Activated T-cell treated with anti-CD3 and anti-CD28 coated beads, Interleukin-2, amount 50 U/mL, for 4 hours (primary cell): ENCODE results near the gene PP2D1. TPM values are rescaled to one million over a fixed set of nuclear protein-coding genes. Genes with fewer than 3 reads are reported as not detected.

ENCODE experiments used
- ATAC-seq, 2 donors: fragments of 200-7000 bp; cut with Tn5 transposase; one replicate each; pipeline ENCODE4 v1.10.0; 2021
- DNase-seq: peaks from one replicate; pipeline ENCODE4 v3.0.0-alpha.2; 2020
- H3K27me3 Mint-ChIP-seq: one replicate; pipeline ENCODE4 v1.8.0; 2021; ENCODE audit warnings: low read depth, mixed read lengths
- H3K36me3 Mint-ChIP-seq: one replicate; pipeline ENCODE4 v1.8.0; 2022; ENCODE audit warnings: mixed read lengths; ENCODE audit not compliant: insufficient read depth
- H3K4me1 Mint-ChIP-seq: one replicate; pipeline ENCODE4 v1.8.0; 2021; ENCODE audit warnings: low read depth, mixed read lengths
- H3K4me3 Mint-ChIP-seq: one replicate; pipeline ENCODE4 v1.8.0; 2021; ENCODE audit warnings: mild to moderate bottlenecking, moderate library complexity, mixed read lengths
- H3K9me3 Mint-ChIP-seq: one replicate; pipeline ENCODE4 v1.8.0; 2021; ENCODE audit warnings: mixed read lengths
- total RNA-seq, 3 donors: library from RNA; stranded (reverse); gene quantifications; one replicate each; pipeline ENCODE4 v1.2.1, GENCODE V29; 2021

The PP2D1 gene
- total RNA-seq, result not detected

GRCh38 chr3:20012164-20012563 is at the start of gene PP2D1:
Gene PP2D1 (minus strand): TSS chr3:20012264. CDS start chr3:20012072, 192 bp downstream.
- ATAC-seq (no peak), DNase-seq (no peak)
- Mint-ChIP-seq H3K36me3 (no peaks in the 10 kb centered on the region), H3K27me3 (no peaks in the 10 kb centered on the region), H3K4me3 (no peak within 1 kb of the TSS), H3K9me3 (no peaks in the 10 kb centered on the region), H3K4me1 (no peaks in the 10 kb centered on the region)

- Mint-ChIP-seq H3K4me3 (peak overlapping the region; percentile 27), H3K9me3 (no peaks in the 10 kb centered on the region), H3K27me3 (no peaks in the 10 kb centered on the region), H3K36me3 (peaks cover 7% of the 10 kb centered on the region), H3K4me1 (peaks cover 55% of the 10 kb centered on the region)
- DNase-seq (no peak), ATAC-seq (peak; percentile 63 to 72)
Measured at GRCh38 chr3:20060974-20061685, 49.1 kb upstream of the PP2D1 start.

- Mint-ChIP-seq H3K36me3 (peaks cover 7% of the 10 kb centered on the region), H3K4me1 (peaks cover 43% of the 10 kb centered on the region), H3K4me3 (no peak overlapping the region), H3K27me3 (no peaks in the 10 kb centered on the region), H3K9me3 (no peaks in the 10 kb centered on the region)
- DNase-seq, result no peak
- no peak for ATAC-seq
Measured at GRCh38 chr3:20059929-20060328, 47.9 kb upstream of the PP2D1 start.

GRCh38 chr3:20057612-20058180 is 45.6 kb upstream of the PP2D1 start:
- peaks cover 5% of the 10 kb centered on the region for H3K36me3 Mint-ChIP-seq
- H3K4me3 Mint-ChIP-seq, result no peak overlapping the region
- H3K9me3 Mint-ChIP-seq, result no peaks in the 10 kb centered on the region
- no peak for DNase-seq
- peaks cover 31% of the 10 kb centered on the region for H3K4me1 Mint-ChIP-seq
- H3K27me3 Mint-ChIP-seq, result no peaks in the 10 kb centered on the region
- no peak for ATAC-seq

GRCh38 chr3:20056725-20057611 is 44.9 kb upstream of the PP2D1 start:
- Mint-ChIP-seq H3K4me3 (no peak overlapping the region), H3K36me3 (peaks cover 5% of the 10 kb centered on the region), H3K4me1 (peaks cover 35% of the 10 kb centered on the region), H3K9me3 (no peaks in the 10 kb centered on the region), H3K27me3 (no peaks in the 10 kb centered on the region)
- peak; percentile 31 to 44 for ATAC-seq
- DNase-seq, result peak; percentile 6

- ATAC-seq, result no peak
Measured at GRCh38 chr3:20055842-20056241, 43.8 kb upstream of the PP2D1 start.

GRCh38 chr3:20055020-20055775 is 43.1 kb upstream of the PP2D1 start:
- peak; percentile 5 to 19 for ATAC-seq
- no peak overlapping the region for H3K4me3 Mint-ChIP-seq
- peaks cover 42% of the 10 kb centered on the region for H3K4me1 Mint-ChIP-seq
- DNase-seq, result no peak
- H3K27me3 Mint-ChIP-seq, result no peaks in the 10 kb centered on the region
- H3K9me3 Mint-ChIP-seq, result no peaks in the 10 kb centered on the region
- H3K36me3 Mint-ChIP-seq, result peaks cover 5% of the 10 kb centered on the region

More at GRCh38 chr3:20055842-20056241, 43.8 kb upstream of the PP2D1 start:
- Mint-ChIP-seq H3K4me3 (no peak overlapping the region), H3K9me3 (no peaks in the 10 kb centered on the region), H3K27me3 (no peaks in the 10 kb centered on the region), H3K36me3 (peaks cover 5% of the 10 kb centered on the region), H3K4me1 (peaks cover 40% of the 10 kb centered on the region)
- DNase-seq, result no peak

GRCh38 chr3:20054549-20054987 is 42.5 kb upstream of the PP2D1 start:
- no peaks in the 10 kb centered on the region for H3K27me3 Mint-ChIP-seq
- peaks cover 40% of the 10 kb centered on the region for H3K4me1 Mint-ChIP-seq
- DNase-seq, result peak; percentile 58
- ATAC-seq, result peak; percentile 85 to 88
- H3K36me3 Mint-ChIP-seq, result no peaks in the 10 kb centered on the region
- H3K9me3 Mint-ChIP-seq, result no peaks in the 10 kb centered on the region
- peak overlapping the region; percentile 25 for H3K4me3 Mint-ChIP-seq

GRCh38 chr3:20052851-20053250 is 40.8 kb upstream of the PP2D1 start:
- H3K4me3 Mint-ChIP-seq, result no peak overlapping the region
- H3K4me1 Mint-ChIP-seq, result peaks cover 52% of the 10 kb centered on the region

GRCh38 chr3:20051123-20051806 is 39.2 kb upstream of the PP2D1 start:
- Mint-ChIP-seq H3K4me3 (no peak overlapping the region), H3K36me3 (no peaks in the 10 kb centered on the region), H3K4me1 (peaks cover 67% of the 10 kb centered on the region), H3K9me3 (no peaks in the 10 kb centered on the region), H3K27me3 (no peaks in the 10 kb centered on the region)
- no peak for DNase-seq
- ATAC-seq, result no peak

More at GRCh38 chr3:20052851-20053250, 40.8 kb upstream of the PP2D1 start:
- Mint-ChIP-seq H3K36me3 (no peaks in the 10 kb centered on the region), H3K27me3 (no peaks in the 10 kb centered on the region), H3K9me3 (no peaks in the 10 kb centered on the region)
- DNase-seq (no peak), ATAC-seq (no peak)

GRCh38 chr3:20047976-20048883 is 36.2 kb upstream of the PP2D1 start:
- Mint-ChIP-seq H3K36me3 (no peaks in the 10 kb centered on the region), H3K4me1 (peaks cover 93% of the 10 kb centered on the region), H3K27me3 (no peaks in the 10 kb centered on the region), H3K4me3 (peak overlapping the region; percentile 29), H3K9me3 (no peaks in the 10 kb centered on the region)
- DNase-seq (no peak), ATAC-seq (no peak)

- peaks cover 92% of the 10 kb centered on the region for H3K4me1 Mint-ChIP-seq
- no peaks in the 10 kb centered on the region for H3K9me3 Mint-ChIP-seq
- no peaks in the 10 kb centered on the region for H3K36me3 Mint-ChIP-seq
- DNase-seq (no peak), ATAC-seq (no peak)
- no peaks in the 10 kb centered on the region for H3K27me3 Mint-ChIP-seq
- no peak overlapping the region for H3K4me3 Mint-ChIP-seq
Measured at GRCh38 chr3:20047341-20047779, 35.3 kb upstream of the PP2D1 start.

GRCh38 chr3:20046556-20046955 is 34.5 kb upstream of the PP2D1 start:
- Mint-ChIP-seq H3K4me3 (no peak overlapping the region), H3K36me3 (no peaks in the 10 kb centered on the region), H3K9me3 (no peaks in the 10 kb centered on the region), H3K27me3 (no peaks in the 10 kb centered on the region), H3K4me1 (peaks cover 92% of the 10 kb centered on the region)
- DNase-seq, result no peak
- ATAC-seq, result no peak
